ENCODE results near the gene ARHGEF7.

- TF ChIP-seq CEBPB (IDR thresholded peaks at IDR 0.05; ENCODE audit: low read depth) (no peak), EZH2 (IDR thresholded peaks at IDR 0.05) (no peak)
- TF ChIP-seq, protein P1, sequence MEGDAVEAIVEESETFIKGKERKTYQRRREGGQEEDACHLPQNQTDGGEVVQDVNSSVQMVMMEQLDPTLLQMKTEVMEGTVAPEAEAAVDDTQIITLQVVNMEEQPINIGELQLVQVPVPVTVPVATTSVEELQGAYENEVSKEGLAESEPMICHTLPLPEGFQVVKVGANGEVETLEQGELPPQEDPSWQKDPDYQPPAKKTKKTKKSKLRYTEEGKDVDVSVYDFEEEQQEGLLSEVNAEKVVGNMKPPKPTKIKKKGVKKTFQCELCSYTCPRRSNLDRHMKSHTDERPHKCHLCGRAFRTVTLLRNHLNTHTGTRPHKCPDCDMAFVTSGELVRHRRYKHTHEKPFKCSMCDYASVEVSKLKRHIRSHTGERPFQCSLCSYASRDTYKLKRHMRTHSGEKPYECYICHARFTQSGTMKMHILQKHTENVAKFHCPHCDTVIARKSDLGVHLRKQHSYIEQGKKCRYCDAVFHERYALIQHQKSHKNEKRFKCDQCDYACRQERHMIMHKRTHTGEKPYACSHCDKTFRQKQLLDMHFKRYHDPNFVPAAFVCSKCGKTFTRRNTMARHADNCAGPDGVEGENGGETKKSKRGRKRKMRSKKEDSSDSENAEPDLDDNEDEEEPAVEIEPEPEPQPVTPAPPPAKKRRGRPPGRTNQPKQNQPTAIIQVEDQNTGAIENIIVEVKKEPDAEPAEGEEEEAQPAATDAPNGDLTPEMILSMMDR (IDR thresholded peaks at IDR 0.05 in 2 of 3, conservative IDR thresholded peaks at IDR 0.05 in 1 of 3; ENCODE audit: borderline replicate concordance in 1 of 3, insufficient read depth in 1 of 3, low read depth in 2 of 3, low read length in 2 of 3): no peak
Measured at GRCh38 chr13:111082240-111082639, 32.9 kb upstream of the ARHGEF7 start.
